HG02870 (cell line): ENCODE data around the gene SMYD3.
"Not testable (repeated sequence)": the region's sequence is repeated elsewhere in the genome, so short reads cannot be mapped to it uniquely, and the experiment has no call there.

Experiments
- ATAC-seq: cut with Tn5 transposase; IDR thresholded peaks from one replicate; pipeline ENCODE4 v1.9.1; 2021; ENCODE audit warnings: mild to moderate bottlenecking, moderate library complexity; ENCODE audit not compliant: unreplicated experiment

The SMYD3 gene

DNA sequence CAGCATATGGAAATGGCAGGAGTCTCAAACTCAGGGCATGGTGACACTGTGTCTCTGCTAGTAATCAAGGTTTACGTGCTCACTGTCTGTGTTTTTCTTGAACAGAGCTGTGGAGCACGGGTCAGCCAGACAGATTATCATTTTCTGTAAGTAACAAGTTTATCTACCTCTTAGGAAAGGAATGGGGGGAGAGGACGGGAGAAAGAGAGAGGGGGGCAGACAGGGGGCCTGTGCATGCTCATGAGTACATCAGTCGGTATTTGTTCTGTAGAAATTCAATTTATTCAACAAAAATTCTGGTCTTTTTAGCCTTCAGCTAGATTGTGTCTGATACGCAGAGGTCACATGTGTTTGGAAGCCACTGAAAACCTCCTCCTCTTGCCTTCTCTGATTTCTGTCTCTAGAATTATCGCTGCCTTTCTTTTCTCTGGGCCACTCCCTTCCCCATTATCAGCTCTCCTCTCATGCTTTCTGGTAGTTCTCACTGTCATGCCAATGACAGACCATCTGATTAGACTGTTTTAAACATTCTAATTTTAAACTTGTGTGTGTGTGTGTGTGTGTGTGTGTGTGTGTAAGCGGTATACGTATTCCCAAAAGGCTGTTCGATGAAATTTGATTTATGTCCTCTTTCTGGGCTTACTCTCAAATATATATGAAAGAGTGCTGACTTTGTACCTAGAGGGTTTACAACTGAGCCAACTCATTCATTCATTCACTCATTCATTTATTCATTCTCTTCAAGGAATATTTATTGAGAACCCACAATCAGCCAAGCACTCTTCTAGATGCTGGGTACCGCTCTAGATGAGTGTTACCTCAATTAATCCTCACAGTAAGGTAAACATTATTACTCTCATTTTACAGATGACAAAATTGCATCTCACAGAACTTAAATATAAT, 715.4 kb downstream of the SMYD3 start:
- ATAC-seq: no peak

DNA sequence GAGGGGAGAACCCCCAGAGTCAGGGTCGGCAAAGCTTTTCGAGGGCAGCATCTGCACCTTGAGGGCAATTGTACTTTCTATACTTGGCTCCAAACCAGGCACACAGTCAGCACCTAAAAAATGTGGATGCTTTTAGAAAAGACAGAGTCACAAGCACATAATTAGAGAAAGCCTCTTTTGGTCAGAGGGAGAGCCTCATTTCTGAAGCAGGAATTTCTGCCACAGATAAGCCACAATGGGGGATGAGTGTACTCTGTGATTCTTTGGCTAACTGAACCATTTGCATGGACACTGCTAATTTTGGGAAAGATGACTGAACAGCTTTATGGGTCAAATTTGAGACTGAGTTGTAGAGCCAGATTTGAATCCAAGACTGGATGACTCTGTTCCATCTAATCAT, 716.6 kb downstream of the SMYD3 start:
- no peak for ATAC-seq

DNA sequence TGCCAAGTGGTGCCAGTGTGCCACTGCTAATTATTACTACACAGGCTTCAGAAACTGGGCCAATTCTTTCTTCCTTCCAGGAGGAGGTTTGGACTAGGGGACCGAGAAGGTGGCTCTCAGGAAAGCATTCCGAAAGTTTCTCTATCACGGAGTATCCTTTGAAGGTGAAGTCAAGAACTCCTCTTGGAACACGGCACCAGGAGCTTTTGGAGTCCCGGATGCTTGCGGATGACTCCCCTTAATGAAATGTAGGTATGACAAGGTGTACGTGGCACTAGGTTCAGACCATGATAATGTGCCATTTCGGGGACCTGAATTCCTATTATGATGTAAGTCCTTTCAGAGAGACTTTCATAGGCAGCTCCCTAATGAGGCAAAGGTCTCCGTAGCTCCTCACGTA, 718.2 kb downstream of the SMYD3 start:
- ATAC-seq: no peak

DNA sequence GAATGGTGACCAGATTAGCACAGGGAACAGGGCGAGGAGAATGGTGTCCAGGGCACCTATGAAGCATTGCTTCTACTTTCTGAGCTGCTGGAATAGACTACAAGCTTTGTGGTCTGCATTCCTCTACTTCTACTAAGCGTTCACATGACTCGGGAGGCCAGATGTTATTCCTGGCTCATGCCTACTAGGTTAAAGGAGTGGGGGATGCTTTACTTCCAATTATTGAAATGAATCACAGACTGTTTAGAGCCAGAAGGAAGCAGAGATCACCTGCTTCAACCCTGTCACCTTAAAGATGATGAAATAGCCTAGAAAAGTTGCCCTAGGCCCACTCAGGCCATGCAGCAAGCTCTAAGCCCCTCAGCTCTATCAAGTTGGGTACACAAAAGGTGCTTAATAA, 718.8 kb downstream of the SMYD3 start:
- no peak for ATAC-seq

DNA sequence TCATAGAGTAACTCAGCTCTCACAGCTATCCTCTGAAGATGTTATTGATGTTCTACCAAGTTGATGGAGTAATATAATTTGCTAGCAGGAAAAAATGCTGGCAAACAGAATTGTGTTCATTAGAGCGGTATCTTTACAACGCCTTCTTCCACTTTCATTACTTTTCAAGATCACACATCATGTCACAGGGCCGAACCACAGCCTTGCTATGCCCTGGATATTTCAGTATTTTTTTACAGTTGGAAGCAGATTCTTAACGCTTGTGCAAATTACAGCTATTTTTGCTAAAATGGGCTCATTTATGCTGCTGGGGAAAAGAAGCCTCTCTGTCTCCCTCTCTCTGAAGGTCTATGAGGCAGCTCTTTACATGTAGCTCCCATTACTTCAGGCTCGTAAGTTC, 720.1 kb downstream of the SMYD3 start:
- ATAC-seq: no peak

DNA sequence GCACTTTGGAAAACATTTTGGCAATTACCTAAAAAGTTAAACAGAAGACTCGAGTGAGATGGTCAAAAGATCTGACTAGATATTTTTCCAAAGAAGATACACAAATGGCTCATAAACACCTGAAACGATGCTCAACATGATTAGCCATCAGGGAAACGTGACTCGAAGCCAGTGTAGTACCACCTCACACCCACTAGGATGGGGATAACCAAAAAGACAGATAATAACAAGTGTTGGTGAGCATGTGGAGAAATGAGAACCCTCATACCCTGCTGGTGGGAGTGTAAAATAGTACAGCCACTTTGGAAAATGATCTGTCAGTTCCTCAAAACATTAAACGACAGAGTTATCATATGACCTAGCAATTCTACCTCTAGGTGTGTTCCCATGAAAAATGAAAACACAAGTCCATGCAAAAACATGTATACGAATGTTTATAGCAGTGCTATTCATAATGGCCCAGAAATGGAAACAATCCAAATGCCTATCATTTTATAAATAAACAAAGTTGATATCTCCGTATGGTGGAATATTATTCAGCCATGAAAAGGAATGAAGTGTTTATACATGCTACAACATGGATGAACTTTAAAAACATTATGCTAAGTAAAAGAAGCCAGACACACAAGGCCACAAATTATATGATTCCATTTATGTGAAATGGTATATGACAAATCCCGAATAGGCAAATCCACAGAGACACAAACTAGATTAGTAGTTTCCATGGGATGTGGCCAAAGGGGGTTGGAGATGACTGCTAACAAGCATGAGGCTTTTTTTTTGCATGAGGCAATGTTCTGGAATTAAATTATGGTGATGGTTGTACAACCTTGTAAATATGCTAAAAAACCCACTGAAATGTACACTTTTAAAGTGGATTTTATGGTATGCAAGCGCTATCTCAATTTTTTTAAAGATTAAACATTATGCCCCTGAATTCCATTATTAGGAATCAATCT, 727.0 kb downstream of the SMYD3 start:
- ATAC-seq: no peak

- ATAC-seq: no peak
Observed at GRCh38 chr1:245777752-245778151, 729.3 kb downstream of the SMYD3 start.

- ATAC-seq: no peak
Observed at GRCh38 chr1:245776694-245777332, 730.3 kb downstream of the SMYD3 start.

- no peak for ATAC-seq
Observed at GRCh38 chr1:245776139-245776538, 730.9 kb downstream of the SMYD3 start.

GRCh38 chr1:245774931-245775330, 732.1 kb downstream of the SMYD3 start:
- ATAC-seq: not testable (repeated sequence)

GRCh38 chr1:245774196-245774595, 732.9 kb downstream of the SMYD3 start:
- ATAC-seq: no peak

DNA sequence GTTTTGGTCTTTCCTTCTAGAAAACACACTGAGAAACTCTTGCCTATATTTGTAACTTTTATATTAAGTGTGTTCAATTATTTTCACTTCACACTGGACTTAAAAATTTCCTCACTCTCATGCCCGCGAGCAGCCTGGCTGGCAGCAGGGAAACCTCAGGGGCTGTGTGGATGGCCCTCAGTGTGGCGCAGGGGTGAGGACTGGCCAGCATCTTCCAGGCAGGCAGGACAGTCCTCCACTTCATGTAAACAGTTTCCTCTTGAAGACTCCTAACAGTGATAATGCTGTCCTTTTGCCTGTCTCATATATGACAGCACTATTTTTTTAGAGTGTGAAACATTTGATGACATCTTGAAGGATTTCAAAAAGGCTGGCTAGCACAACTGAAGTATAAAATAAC, 733.7 kb downstream of the SMYD3 start:
- no peak for ATAC-seq

- ATAC-seq: no peak
Observed at GRCh38 chr1:245772739-245773138, 734.3 kb downstream of the SMYD3 start.

DNA sequence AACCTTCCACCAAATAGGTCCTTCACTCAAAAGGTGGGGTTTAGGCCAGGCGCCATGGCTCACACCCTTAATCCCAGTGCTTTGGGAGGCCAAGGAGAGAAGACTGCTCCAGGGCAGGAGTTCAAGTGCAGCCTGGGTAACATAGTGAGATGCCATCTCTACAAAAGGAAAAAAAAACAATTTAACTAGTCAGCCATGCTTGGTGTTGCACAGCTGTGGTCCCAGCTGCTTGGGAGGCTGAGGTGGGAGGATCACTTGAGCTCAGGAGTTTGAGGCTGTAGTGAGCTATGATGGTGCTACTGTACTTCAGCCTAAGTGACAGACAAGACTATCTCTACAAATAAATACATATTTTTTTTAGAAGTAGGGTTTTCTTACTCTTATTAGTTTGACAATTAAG, 734.8 kb downstream of the SMYD3 start:
- ATAC-seq: no peak

- ATAC-seq: no peak
Observed at GRCh38 chr1:245771511-245772281, 735.4 kb downstream of the SMYD3 start.

- ATAC-seq: no peak
Observed at GRCh38 chr1:245770156-245770555, 736.9 kb downstream of the SMYD3 start.

- no peak for ATAC-seq
Observed at GRCh38 chr1:245768596-245768995, 738.5 kb downstream of the SMYD3 start.

- no peak for ATAC-seq
Observed at GRCh38 chr1:245765230-245766000, 741.7 kb downstream of the SMYD3 start.

DNA sequence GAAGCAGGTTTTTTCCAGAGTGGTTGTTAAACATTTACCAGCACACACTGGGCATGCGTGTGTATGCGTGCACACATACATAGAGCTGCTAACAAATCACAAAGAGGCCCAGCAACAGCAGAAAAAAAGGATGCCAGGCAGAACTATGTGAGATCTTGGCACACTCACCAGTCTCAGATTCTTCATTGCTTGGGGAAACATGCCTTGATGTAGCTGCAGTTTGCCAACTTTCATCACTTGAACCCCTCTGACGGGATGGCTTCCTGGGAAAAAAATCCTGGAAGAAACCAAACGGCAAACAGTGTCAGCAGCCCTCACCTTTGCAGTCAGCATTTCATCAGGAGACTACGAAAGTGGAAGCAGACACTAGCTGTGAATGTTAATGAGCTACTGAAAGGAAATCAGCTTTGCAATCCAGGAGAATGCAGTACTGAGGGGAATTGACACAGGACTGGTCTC, 743.2 kb downstream of the SMYD3 start:
- ATAC-seq: no peak
